ENCODE results near the gene ZNF583. TPM values are rescaled to one million over a fixed set of nuclear protein-coding genes. Genes with fewer than 3 reads are reported as not detected.
A peak's percentile ranks its signal among the peaks of the same experiment; 100 is the strongest.

ZNF583 gene
- total and polyA plus RNA-seq, 2 of the 13 experiments (the other 11 are each of a cell fraction or from before 2014, with no cell fraction given), result 0.65 to 5.3 TPM

DNA sequence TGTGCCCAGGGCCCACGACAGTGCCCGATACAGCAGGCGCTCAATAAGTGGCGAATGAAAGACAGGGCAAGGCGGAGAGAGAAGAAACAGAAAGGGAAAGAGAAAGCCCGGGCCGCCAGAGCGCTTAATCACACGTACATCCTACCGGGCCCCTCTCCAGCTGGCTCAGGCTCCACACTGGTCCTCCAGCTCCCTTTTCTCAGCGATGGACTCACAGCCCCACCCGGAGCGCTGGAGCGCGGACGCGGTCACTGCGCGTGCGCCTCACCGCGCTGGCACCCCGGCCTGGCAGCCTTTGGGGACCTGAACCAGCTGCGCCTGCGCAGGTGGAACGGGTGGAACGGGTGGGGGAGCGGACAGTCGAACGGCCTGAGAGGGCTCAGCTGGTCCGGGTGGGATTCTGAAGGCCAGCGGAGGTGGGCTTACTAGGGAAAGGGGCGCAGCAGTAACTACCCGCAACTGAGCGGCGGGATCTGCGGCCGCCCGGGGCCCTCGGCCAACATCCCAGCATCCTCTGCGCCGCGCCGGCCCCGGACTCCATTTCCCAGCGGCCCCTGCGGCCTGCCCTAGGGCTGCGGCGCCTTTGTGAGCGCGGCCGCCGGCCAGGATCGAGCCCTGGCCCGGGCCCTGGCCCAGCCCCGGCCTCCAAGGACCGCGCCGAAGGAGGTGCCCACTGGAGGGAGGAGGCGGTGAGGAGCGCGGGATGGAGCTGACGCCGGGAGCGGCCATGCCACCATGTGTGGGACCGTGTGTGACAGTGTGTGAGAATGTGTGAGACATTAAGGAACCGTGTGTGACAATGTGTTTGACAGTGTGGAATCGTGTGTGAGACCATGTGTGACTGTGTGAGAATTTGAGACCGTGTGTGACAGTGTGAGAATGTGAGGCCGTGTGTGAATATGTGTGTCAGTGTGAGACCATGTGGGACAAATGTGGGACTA is at the start of gene ZNF583 (continued):
- TF ChIP-seq, protein P1, sequence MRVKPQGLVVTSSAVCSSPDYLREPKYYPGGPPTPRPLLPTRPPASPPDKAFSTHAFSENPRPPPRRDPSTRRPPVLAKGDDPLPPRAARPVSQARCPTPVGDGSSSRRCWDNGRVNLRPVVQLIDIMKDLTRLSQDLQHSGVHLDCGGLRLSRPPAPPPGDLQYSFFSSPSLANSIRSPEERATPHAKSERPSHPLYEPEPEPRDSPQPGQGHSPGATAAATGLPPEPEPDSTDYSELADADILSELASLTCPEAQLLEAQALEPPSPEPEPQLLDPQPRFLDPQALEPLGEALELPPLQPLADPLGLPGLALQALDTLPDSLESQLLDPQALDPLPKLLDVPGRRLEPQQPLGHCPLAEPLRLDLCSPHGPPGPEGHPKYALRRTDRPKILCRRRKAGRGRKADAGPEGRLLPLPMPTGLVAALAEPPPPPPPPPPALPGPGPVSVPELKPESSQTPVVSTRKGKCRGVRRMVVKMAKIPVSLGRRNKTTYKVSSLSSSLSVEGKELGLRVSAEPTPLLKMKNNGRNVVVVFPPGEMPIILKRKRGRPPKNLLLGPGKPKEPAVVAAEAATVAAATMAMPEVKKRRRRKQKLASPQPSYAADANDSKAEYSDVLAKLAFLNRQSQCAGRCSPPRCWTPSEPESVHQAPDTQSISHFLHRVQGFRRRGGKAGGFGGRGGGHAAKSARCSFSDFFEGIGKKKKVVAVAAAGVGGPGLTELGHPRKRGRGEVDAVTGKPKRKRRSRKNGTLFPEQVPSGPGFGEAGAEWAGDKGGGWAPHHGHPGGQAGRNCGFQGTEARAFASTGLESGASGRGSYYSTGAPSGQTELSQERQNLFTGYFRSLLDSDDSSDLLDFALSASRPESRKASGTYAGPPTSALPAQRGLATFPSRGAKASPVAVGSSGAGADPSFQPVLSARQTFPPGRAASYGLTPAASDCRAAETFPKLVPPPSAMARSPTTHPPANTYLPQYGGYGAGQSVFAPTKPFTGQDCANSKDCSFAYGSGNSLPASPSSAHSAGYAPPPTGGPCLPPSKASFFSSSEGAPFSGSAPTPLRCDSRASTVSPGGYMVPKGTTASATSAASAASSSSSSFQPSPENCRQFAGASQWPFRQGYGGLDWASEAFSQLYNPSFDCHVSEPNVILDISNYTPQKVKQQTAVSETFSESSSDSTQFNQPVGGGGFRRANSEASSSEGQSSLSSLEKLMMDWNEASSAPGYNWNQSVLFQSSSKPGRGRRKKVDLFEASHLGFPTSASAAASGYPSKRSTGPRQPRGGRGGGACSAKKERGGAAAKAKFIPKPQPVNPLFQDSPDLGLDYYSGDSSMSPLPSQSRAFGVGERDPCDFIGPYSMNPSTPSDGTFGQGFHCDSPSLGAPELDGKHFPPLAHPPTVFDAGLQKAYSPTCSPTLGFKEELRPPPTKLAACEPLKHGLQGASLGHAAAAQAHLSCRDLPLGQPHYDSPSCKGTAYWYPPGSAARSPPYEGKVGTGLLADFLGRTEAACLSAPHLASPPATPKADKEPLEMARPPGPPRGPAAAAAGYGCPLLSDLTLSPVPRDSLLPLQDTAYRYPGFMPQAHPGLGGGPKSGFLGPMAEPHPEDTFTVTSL (CRISPR knock-in tag; IDR thresholded peaks at IDR 0.05; ENCODE audit: borderline replicate concordance), result no peak
- TF ChIP-seq ZSCAN30 (CRISPR knock-in tag; IDR thresholded peaks at IDR 0.05), result no peak
- TF ChIP-seq RNF2 (conservative IDR thresholded peaks at IDR 0.05; ENCODE audit: low read depth), result no peak
- no peak; the same call in 1 of the 2 replicates for TF ChIP-seq ISL2 (CRISPR knock-in tag; IDR thresholded peaks at IDR 0.05)
- TF ChIP-seq, protein P2, sequence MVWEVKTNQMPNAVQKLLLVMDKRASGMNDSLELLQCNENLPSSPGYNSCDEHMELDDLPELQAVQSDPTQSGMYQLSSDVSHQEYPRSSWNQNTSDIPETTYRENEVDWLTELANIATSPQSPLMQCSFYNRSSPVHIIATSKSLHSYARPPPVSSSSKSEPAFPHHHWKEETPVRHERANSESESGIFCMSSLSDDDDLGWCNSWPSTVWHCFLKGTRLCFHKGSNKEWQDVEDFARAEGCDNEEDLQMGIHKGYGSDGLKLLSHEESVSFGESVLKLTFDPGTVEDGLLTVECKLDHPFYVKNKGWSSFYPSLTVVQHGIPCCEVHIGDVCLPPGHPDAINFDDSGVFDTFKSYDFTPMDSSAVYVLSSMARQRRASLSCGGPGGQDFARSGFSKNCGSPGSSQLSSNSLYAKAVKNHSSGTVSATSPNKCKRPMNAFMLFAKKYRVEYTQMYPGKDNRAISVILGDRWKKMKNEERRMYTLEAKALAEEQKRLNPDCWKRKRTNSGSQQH (CRISPR knock-in tag; IDR thresholded peaks at IDR 0.05; ENCODE audit: low read depth), result no peak
- no peak; the same call in 1 of the 2 replicates for TF ChIP-seq HNF4A (CRISPR knock-in tag; IDR thresholded peaks at IDR 0.05)
- peak; percentile 28; the same call in 1 of the 2 replicates for TF ChIP-seq LCORL (IDR thresholded peaks at IDR 0.05)
- TF ChIP-seq LCORL (CRISPR knock-in tag; IDR thresholded peaks at IDR 0.05), result no peak
- no peak for TF ChIP-seq HMG20B (CRISPR knock-in tag; conservative IDR thresholded peaks at IDR 0.05)
- TF ChIP-seq, protein P3, sequence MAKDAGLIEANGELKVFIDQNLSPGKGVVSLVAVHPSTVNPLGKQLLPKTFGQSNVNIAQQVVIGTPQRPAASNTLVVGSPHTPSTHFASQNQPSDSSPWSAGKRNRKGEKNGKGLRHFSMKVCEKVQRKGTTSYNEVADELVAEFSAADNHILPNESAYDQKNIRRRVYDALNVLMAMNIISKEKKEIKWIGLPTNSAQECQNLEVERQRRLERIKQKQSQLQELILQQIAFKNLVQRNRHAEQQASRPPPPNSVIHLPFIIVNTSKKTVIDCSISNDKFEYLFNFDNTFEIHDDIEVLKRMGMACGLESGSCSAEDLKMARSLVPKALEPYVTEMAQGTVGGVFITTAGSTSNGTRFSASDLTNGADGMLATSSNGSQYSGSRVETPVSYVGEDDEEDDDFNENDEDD (CRISPR knock-in tag; IDR thresholded peaks at IDR 0.05; ENCODE audit: borderline replicate concordance), result no peak
- no peak for TF ChIP-seq ZNF121 (CRISPR knock-in tag; IDR thresholded peaks at IDR 0.05)
- TF ChIP-seq ZNF160 (CRISPR knock-in tag; IDR thresholded peaks at IDR 0.05), result peak; percentile 58; the same call in 1 of the 2 replicates
- TF ChIP-seq ZNF496 (CRISPR knock-in tag; IDR thresholded peaks at IDR 0.05; ENCODE audit: insufficient replicate concordance), result no peak
- no peak for TF ChIP-seq ZNF20 (CRISPR knock-in tag; IDR thresholded peaks at IDR 0.05)
- TF ChIP-seq, protein P4, sequence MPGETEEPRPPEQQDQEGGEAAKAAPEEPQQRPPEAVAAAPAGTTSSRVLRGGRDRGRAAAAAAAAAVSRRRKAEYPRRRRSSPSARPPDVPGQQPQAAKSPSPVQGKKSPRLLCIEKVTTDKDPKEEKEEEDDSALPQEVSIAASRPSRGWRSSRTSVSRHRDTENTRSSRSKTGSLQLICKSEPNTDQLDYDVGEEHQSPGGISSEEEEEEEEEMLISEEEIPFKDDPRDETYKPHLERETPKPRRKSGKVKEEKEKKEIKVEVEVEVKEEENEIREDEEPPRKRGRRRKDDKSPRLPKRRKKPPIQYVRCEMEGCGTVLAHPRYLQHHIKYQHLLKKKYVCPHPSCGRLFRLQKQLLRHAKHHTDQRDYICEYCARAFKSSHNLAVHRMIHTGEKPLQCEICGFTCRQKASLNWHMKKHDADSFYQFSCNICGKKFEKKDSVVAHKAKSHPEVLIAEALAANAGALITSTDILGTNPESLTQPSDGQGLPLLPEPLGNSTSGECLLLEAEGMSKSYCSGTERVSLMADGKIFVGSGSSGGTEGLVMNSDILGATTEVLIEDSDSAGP (CRISPR knock-in tag; IDR thresholded peaks at IDR 0.05; ENCODE audit: borderline replicate concordance), result peak; percentile 87; the same call in 1 of the 2 replicates
- TF ChIP-seq ZZZ3 (CRISPR knock-in tag; IDR thresholded peaks at IDR 0.05; ENCODE audit: borderline replicate concordance), result no peak
- TF ChIP-seq ETV6 (CRISPR knock-in tag; conservative IDR thresholded peaks at IDR 0.05), result no peak
- TF ChIP-seq ZNF501 (CRISPR knock-in tag; IDR thresholded peaks at IDR 0.05), result peak; percentile 63
- TF ChIP-seq SALL2 (CRISPR knock-in tag; IDR thresholded peaks at IDR 0.05), result 0 out of 2 replicates have a peak, but pooled peaks have one; percentile 57
- no peak for TF ChIP-seq ZNF790 (CRISPR knock-in tag; IDR thresholded peaks at IDR 0.05; ENCODE audit: borderline replicate concordance)

All from HepG2 (cell line).